ENCODE data around the gene NPHP4.

Gene NPHP4

DNA sequence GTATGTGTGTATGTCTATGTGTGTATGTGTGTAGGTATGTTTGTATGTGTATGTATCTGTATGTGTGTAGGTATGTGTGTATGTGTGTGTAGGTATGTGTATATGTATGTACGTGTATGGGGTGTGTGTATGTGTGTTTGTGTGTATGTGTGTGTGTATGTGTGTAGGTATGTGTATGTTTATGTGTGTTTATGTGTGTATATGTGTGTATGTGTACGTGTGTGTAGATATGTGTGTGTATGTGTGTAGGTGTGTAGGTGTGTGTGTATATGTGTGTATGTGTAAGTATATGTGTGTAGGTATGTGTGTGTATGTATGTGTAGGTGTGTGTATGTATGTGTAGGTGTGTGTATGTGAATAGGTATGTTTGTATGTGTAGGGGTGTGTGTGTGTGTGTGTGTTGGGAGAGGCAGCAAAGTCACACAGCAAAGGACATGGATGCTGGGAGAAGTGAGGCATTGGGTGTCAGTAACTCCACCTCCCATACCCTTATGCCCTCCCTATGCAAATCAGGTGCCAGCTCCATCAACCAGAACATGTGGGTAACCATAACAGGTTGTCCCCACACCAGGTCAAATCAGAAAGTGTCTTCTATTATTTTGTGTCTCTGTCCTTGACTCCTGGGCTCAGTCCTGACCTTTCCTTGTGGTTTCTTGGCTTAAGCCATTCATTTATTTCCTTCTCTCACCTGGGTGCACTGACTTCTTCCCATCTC is 38.5 kb upstream of the NPHP4 start:
- DNase-seq (ENCODE audit: low spot score), result no peak
- no peak overlapping the region for H3K27ac ChIP-seq
- TF ChIP-seq CTCF (conservative IDR thresholded peaks at IDR 0.05; ENCODE audit: low read depth), result no peak
- ChIA-PET CTCF (no interaction called here), POLR2A (ENCODE audit: low non-redundant PET) (no interaction called here)

DNA sequence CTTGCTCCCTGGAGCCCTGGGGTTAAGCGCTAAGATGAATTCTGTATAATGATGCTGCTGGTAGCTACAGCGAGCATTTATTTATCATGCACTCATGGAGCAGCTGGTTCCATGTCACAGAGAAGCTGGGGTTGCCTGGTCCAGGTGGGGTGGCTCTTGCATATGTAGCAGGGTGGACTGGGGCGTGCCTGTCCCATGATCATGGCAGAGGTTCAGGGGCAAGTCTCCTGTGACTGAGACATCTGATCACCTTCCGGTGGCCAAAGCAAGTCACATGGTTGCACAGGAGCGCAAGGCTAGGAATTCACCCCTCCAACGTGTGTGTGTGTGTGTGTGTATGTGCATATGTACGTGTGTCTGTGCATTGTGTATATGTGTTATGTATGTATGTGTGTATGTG is 37.9 kb upstream of the NPHP4 start:
- no peak for DNase-seq (ENCODE audit: low spot score)
- H3K27ac ChIP-seq, result no peak overlapping the region
- TF ChIP-seq CTCF (conservative IDR thresholded peaks at IDR 0.05; ENCODE audit: low read depth), result no peak
- POLR2A ChIA-PET (ENCODE audit: low non-redundant PET), result no interaction called here
- CTCF ChIA-PET, result interaction anchor here (0.6 kb wide), 1 partner anchor 211 kb away, joined by 4 read pairs; no protein-coding TSS in a partner anchor

- TF ChIP-seq CTCF (conservative IDR thresholded peaks at IDR 0.05; ENCODE audit: low read depth), result no peak
- H3K27ac ChIP-seq, result no peak overlapping the region
- ChIA-PET POLR2A (ENCODE audit: low non-redundant PET) (interaction anchor here (0.5 kb wide), 1 partner anchor 13 kb away, joined by 3 read pairs; no protein-coding TSS in a partner anchor), CTCF (interaction anchor here (0.6 to 1.0 kb wide), 3 partner anchors 35 to 373 kb away, joined by 3 to 4 read pairs (median 4); no protein-coding TSS in a partner anchor)
- DNase-seq (ENCODE audit: low spot score), result no peak
These were observed 37.1 kb upstream of the NPHP4 start for GRCh38 chr1:6029351-6029750.

DNA sequence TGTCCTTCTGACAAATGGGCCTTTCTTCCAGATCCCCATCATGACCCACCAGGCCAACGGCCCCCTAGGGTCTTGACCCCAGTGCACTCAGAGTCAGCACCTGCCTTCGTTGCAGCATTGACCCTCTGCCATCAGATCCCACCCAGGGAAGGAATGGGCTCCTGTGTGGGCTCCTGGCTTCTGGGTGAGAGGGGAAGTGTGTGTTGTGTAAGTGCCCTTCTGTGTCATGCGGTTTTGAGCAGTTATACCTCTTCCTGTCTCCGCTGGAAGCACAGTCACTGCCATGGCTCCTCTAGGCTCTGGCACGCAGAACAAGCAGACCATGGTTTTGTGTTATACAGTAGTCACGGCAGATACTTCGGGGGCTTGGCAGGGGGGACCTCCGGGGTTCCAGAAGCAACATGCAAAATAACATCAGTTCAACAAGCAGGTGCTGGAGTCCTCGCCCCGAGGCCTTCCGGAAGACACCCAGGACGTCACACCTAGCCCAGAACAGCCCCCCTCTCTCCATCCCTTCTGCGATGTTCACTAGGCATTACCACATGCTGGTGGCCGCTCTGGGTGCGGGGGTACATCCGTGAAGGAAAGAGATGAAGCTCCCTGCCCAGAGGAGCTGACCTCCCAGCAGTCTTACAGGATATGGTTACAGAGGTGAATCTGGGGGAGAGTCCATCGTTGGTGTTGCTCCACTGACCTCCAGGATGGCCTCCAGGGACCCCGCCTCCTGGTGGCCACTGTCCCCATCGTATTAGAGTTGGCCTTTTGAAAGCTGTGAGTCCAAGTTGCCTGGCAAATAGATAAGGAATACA is 36.0 kb upstream of the NPHP4 start:
- H3K27ac ChIP-seq, result peak overlapping the region; percentile 94
- ChIA-PET CTCF (no interaction called here), POLR2A (ENCODE audit: low non-redundant PET) (no interaction called here)
- no peak for TF ChIP-seq CTCF (conservative IDR thresholded peaks at IDR 0.05; ENCODE audit: low read depth)
- no peak for DNase-seq (ENCODE audit: low spot score)

GRCh38 chr1:6027591-6027990 is 35.4 kb upstream of the NPHP4 start:
- no peak for DNase-seq (ENCODE audit: low spot score)
- H3K27ac ChIP-seq, result peak overlapping the region; percentile 94
- ChIA-PET CTCF (no interaction called here), POLR2A (ENCODE audit: low non-redundant PET) (interaction anchor here (0.7 kb wide), 1 partner anchor 59 kb away, joined by 4 read pairs; no protein-coding TSS in a partner anchor)
- no peak for TF ChIP-seq CTCF (conservative IDR thresholded peaks at IDR 0.05; ENCODE audit: low read depth)

DNA sequence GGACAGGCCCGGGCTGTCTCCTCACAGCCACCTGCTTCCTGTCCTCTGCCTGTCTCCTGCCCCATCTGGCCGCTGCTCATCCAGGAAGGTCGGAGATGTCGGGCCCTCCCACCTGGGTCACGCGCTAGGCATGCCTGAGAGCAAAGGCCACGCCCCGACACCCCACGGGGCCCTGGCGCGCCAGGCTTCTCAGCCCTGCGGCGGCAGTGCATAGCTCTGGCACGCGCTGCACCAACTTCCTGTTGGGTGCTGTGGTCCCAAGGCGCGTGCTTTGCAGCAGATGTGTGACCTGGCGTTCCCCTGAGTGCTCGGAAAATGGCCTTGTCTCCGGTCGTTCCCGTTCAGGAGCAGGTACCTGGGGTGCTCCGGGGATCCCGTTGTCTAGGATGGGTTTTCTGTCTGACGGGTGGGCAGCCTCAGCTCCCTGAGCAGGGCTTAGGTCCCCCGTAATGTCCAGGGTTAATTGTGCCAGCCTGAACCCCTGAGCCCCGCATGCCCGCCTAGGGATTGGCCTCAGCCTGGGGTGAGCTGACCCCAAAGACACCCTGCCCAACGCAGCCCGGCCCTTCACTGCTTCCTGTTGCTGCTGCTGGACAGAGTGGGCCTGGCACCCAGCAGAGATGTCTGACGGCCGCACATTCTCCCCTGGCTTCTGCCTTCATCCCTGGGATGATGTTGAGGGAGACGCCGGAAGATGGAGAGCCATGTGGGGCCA is 34.0 kb upstream of the NPHP4 start:
- peak overlapping the region; percentile 94 for H3K27ac ChIP-seq
- DNase-seq (ENCODE audit: low spot score), result peak; percentile 84
- TF ChIP-seq CTCF (conservative IDR thresholded peaks at IDR 0.05; ENCODE audit: low read depth), result no peak
- POLR2A ChIA-PET (ENCODE audit: low non-redundant PET), result interaction anchor here (0.6 to 1.4 kb wide), 2 partner anchors 34 kb away, joined by 3 to 4 read pairs; no protein-coding TSS in a partner anchor
- CTCF ChIA-PET, result interaction anchor here (0.6 kb wide), 2 partner anchors 182 to 325 kb away, joined by 3 read pairs; no protein-coding TSS in a partner anchor

All from RWPE1 (cell line).